Stimulated activated CD8-positive, alpha-beta memory T cell treated with anti-CD3 and anti-CD28 coated beads, Interleukin-7, amount 100 ng/mL, for 4 hours (primary cell): Measurements from ENCODE around the gene UBE2Q2.
"Not testable (repeated sequence)": the region's sequence is repeated elsewhere in the genome, so short reads cannot be mapped to it uniquely, and the experiment has no call there.

Experiments
- DNase-seq, 2 donors: peaks; one replicate each; pipeline ENCODE4 v3.0.0-alpha.2; 2020; ENCODE audit warnings: low read depth in 2 of 2

The UBE2Q2 gene

DNA sequence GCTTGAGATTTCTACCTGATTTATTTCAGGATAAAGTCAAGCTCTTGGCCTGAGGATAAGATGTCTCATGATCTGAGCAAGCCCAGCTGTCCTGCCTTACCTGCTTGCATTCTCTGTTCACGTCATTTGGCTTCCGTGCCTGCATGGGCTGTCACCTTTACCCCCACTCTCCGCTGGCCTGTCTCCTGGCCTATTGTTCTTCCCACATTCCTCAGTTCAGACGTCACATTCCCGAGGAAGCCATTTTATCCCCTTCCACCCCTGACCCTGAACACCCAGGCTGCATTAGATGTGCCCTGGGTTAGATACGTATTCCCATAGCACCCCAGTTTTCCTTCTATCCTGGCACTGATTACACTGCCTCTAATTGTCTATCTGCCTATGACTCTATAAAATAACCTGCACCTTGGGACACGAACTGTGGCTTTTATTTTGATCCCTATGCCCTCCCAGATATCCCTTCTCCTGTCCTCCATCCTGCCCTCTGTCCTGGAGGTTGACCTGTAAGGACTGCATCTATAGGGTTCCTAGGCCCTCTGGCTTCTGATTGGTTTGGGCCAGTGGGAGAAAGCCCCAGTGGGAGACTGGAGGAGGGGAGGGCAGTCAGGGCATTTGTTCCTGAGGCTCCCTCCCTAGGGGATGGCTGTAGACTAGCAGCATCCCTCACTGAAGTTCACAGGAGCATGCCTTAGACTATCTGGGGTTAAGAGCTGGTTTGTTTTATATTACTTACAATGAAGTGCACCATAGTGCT is 19.2 kb upstream of the UBE2Q2 start:
- DNase-seq, result no peak

DNA sequence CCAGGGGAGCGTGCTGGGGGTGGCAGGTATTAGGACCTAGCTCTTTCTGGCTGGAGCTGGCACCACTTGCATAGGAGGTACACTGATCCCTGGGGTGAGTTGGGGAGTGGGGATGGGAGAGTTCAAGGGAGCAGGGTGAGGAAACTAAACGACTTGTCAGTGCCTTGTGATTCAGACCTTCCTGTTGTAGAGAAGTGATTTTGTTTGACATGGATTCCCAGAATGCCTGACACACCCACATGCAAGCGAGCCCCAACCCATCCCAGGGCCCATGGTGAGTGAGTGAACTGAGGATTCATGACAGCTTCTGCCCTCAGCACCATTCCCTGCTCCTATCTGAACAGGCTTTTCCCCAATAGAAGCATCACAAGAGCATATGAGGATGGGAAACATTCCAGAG is 15.6 kb upstream of the UBE2Q2 start:
- DNase-seq, result no peak

DNA sequence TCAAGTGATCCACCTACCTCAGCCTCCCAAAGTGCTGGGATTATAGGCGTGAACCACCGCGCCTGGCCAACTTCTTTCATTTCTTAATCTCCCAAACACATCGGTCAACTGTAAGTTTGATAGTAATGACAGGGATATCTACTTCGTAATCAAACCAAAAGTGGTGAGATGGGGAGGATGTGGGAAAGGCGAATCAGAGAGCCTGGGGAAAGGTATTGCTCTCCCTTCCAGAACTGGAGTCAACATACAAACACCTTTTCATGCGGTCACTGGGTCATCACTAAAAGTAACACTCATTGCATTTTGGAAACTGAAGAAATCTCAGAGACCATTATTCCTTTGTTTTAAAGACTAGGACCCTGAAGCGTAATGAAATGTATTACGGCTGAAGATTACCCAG is 14.8 kb upstream of the UBE2Q2 start:
- no peak for DNase-seq

DNA sequence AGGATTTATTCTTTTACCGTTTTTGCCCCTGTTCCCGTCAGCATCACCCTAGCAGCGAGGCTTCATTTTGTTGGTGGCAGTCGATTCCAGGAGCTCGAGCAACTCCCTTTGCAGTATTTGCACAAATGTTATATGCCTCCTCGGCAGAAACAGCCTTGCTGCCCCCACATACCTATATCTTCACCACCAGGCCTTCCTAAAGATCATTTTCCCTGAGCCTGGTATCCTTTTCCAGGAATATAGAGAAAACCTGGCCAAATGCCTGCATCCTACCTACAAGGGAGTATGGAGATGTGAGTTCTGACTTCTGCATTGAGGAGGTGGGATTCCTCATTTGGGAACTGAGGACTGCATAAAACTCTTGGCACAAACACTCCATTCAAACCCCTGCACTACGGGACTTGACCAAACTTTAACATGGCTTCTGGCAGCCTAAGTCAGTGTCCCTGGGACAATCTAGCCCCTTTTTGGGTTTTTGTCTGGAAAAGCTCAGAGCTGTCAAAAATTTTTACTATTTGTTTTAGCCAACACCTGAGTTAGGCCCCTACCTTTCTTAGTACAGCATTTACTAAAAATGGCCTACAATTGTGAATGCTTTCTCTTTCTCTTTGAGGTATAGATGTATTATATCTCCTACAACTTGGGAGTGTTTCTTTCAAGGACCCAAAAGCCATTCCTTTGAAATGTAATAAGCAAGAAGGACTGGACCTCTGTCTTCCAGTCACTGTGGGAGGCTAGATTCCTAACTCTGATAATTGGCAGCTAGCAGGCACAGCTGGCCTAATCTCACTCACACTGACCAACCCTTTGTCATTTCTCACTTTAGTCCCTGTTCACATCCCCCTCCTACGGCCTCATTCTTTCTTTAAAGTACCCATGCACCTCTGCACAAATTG is 12.1 kb upstream of the UBE2Q2 start:
- DNase-seq, result no peak

DNA sequence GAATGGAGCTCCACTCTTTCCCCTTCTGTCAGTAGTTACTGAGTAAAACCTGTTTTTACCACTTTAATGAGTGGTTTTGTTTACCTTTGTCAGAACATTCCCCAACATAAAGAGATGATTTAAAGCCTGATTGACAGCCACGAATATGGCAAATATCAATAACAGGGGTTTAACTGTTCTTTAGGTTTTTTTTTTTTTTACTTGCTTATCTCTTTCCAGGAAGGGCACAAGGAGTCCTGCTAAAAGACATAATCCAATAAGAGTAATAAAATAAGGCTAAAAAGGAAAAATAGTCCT is 11.5 kb upstream of the UBE2Q2 start:
- DNase-seq, result no peak

DNA sequence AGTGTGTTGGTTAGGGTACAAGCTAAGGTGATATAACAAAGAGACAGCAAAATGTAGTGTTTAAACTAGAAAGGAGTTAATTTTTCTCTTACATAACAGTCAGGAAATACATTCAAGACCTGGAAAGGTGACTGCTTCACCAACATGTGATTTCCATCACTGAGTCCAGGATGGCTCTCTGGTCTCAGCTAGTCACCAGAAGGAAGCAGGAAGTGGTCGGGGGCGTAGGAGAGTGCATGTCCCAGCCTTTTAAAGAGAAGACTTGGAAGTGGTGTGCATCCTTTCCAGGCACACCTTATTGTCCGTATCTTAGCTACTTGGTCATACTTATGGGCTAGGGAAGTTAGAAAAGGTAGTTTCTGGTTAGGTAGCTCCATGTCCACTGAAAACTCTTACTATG is 11.1 kb upstream of the UBE2Q2 start:
- no peak for DNase-seq

DNA sequence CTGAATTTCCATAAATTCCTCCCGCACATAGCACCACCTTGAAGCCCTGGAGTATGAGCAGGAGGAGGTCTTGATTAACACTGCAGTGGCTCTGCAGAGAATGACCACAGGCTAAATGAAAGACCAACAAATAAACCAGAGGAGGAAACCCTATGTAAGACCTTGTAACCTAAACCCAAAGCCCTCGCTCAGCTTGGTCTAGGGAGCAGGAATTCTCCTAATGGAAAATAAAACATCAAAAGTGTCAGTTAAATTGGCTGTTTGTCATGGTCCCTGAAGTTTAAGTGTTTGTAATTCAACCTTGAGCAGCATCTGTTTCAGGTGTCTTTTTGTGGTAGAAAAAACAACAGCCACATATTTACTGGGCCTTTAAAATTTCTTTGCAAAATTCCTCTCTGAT is 9.2 kb upstream of the UBE2Q2 start:
- DNase-seq, result no peak

DNA sequence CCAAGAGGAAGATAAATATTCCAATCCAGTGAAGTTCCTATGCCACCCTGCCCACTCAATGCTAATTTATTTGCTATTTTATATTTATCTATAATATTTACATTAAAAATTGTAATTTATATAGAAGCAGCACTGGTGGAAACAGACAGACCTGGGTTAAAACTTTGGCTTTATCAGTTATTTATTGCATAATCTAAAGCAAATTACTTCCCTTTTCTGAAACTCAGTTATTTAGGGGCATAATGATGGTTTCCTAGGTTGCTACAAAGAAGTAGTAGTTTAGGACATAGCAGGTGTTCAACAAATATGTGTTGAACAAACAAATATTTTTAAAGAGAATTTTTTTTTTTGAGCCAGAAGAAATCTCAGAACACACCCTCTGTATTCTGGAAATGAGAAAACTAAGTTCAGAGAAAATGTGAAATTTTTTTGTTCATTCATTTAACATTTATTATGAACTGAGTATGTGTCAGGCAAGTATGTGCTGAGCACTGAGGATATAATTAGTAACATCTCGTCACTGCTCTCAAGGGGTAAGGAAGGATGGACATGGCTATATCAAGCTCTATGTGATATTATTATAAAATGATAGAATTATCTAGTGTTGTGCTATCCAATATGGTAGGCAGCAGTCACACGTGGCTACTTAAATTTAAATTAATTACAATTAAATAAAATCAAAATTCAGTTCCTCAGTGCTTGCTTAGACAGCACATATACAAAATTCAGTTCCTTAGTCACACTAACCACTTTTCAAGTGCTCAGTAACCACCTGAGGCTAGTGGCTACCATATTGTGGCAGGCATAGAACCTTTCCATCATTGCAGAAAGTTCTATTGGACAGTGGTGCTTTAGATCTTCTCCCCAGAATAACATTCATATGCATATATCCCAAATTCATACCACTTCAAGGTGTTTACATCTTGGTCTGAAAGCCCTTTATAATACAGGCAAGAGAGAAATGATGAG is 7.0 kb upstream of the UBE2Q2 start:
- no peak for DNase-seq

DNA sequence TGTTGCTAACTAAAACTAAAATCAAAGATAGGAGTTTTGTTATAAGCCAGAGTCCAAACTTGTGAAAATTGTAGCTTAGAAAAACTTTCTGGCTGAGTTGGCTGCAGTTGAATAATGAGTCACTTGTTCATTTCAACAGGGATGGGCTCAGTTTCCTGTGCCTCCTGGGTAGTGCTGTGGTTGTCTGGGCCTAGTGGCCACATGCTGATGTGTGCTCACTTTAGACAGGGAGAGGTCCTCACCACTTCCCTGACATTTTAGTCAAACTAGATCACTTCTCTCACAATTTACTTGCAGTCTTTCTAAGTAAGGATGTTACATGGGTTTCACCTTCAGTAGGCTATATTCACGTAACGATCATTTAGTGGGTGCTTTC is 6.3 kb upstream of the UBE2Q2 start:
- peak; percentile 19 to 28 for DNase-seq

DNA sequence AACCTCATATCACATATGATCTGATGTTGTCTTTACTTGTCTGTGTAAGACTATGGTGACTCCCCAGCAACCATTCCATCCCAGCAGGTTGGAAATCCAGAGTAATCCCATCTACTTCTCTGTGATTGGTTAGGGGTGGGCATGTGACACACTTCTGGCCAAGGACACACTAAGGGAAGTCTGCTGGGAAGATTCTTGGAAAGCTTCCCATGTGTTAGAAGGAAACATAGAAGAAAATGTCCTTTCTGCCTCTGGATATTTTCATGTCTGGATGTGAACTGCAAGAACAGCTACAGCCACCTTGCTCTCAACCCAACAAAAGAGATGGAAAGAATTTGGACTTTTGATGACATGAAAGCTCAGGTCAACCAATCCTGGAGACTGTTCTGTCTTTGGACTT is 2.6 kb upstream of the UBE2Q2 start:
- no peak for DNase-seq

DNA sequence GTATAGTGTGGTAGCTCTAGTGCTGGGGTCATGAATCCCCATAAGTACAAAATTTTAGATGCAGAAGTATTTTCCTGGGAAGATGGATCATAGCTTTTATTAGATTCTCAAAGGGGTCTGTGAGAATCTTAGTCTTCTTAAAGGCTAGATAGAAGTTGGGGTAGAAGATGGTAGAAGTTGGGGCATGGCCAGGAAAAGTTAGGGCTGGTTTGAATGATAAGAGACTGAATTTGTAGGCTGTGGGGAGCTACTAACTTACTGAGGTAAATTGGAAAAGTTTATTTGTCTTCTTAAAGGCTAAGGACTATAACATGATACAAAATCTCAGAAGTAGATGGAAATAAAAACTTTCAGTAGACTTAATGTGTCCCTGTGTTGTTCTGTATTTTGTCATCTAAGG is 1.6 kb upstream of the UBE2Q2 start:
- no peak for DNase-seq

DNA sequence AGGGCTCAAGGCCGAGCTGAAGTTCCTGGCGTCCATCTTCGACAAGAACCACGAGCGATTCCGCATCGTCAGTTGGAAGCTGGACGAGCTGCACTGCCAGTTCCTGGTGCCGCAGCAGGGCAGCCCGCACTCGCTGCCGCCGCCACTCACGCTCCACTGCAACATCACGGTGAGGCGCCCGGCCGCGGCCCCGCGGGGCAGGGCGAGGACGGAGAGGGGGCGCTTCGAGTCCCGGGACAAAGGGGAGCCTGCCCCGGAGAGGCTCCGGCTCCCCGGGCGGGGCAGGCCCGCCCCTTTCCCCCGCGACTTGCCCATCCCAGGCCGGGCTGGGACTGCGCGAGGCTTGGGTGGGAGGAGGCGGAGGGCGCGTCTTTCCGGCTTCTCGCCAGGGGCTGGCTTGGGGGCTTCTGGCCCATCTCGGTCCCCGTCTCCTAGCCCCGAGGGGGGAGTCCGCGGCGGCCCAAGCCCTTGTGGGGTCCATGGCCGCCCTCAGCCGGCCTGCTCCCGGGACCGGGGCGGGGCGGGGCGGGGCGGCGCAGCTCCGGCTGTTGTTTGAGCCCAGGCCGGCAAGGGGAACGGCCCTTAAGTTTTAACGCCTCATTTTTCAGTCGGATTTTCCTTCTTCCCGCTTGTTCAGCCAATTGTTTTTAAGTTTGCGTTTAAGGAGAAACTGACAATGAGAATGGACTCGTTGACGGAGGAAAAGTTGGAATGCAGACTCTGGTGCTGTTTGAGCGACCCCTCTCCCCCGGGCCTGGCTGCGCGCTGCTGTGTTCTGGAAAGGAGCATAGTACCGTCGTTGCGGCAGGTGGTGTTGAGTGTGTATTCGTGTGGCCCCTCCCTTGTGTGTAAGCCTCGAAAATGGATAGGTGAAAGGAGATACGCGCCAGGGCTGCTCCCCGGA is 683 bp downstream of the UBE2Q2 start:
- DNase-seq, result peak; percentile 10 to 43

DNA sequence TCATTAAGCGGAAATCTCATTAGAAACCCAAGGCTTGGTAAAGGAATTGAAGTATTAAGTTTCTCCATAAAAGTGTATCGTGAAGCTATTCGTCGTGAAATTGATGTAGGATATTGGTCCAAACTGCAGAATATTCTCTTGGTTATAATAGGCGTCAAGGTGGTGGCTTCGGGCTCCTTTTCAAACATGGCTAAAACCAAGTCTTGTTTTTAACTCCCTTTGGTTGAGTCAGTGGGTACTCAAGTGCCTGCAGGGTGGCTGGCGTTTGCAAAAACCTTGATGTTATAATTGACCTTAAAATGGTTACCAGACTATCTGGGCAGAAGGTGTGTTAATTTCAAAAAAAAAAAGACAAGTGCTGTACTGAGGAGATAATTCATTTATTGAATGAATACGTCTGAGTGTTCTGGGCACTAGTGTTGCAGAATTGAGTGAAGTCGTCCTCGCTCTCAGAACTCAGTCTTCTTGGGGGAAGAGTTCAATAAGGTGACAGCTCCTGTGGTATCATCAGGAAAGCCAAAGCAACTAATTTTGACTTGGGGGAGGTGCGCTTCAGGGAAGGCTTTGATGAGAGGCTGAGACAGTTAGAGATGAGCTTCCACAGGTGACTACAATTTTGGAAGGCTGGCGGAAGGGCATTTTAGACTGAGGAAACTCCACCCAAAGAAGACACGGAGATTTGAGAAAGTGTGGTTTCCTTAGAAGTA is 1.5 kb downstream of the UBE2Q2 start:
- no peak for DNase-seq

DNA sequence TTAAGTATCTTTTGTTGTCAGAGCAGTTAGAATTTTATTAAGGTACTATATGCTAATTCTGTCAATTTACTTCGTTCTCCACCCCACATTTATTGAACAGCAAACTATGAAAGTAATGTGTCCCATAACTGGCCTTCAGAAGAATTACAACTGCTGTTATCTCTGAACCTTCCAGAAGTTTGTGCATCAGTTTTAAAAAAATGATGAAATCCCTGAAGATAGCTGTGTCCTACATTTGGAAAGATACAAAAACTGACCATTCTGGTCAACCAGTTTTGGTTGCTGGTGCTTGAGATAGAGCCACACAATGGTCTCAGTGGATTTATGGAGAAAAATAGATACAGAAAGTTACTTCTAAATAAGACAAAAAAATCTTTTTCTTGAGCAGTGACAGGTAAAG is 5.9 kb downstream of the UBE2Q2 start:
- no peak for DNase-seq

DNA sequence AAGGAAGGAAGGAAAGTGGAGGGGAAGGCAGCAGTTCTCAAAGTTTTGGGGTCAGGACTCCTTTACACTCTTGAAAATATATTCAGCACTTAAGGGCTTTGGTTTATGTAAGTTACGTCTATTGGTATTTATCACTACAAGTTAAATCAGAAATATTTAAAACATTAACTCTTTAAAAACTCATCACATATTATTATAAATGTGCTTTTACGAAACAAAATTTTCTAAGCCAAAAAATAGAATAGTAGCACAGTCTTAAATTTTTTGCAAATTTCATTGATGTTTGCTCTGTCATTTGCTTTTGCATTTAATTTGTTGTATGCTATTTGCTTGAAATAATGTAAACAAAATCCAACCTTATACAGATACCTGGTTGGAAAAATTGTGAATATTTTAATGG is 7.5 kb downstream of the UBE2Q2 start:
- no peak for DNase-seq

DNA sequence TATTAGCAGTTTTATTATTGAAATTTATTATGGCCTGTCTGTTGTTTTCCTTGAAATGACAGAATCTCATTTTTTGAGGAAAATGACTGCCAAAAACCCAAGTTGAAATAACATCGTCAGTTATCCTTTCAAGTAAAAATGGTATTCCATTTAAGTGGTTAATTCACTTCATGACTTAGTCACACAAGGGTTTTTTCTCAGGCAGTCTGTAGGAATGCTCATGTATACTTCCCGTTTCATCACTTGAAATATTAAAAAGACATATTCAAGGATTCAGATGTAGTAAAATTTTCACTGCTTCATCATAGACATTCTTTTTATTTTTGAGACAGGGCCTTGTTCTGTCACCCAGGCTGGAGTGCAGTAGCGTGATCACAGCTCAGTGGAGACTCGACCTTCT is 8.3 kb downstream of the UBE2Q2 start:
- not testable (repeated sequence) for DNase-seq

DNA sequence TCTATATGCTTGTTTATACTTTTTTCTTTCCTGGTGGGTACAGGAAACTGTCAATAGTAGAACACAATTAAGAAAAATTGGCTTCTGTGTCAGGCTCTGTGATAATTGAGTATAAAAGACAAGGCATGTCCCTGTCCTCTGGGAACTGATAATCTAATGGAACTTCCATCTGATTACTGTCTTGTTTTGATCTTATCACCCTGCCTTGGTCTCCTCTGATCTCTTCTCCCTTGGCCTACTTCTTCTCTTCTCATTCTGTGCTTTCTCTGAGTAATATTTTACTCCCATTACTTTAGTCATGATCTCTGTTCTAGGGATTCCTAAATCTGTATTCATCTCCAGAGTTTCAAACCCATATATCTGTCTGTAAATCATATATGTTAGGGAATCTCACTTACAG is 14.6 kb downstream of the UBE2Q2 start:
- DNase-seq, result no peak

DNA sequence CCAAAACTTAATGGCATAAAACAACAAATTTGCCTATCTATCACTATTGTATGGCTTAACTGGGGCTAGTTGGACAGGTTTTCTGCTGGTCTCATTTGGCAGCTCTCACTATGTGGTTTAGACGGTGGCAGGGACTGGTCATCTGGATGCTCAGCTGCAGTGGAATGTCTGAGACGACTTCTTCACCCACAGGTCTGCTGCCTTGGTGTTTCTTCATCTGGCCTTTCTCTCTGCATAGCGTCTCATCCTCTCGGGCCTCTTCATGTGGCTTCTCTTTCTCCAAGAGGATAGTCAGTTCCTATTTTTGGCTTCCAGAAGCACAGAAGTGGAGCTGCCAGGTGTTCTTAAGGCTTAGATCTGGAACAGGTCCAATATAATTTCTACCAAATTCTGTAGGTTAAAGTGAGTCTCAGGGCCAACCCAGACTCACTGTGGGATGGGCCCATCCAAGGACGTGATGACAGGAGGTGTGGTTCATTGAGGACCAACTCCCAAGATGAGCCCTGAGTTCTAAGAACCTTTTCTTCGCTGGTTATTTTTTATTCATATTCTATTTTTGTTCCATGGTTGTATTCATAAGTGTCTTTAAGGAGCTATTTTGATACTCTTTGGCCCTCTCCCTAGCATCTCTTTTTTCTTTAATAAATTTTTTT is 18.6 kb downstream of the UBE2Q2 start:
- DNase-seq, result no peak

DNA sequence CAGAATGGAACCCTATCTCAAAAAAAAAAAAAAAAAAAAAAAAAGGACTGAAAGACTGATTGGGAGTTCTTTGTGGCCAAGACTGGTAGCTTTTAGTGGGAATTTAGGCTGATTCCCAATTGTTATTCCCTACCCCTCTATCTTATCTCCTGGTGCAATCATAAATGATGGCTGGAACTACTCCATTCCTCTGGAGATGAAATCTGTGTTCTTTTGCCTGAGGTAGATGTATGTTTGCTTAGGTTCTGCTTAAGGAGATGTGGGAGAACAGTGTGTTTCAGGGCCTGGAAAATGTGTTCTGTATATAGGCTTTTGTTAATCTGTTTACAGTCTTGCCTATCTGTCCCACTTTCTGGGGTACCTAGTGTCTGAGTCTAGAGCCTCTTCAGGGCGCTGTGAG is 19.5 kb downstream of the UBE2Q2 start:
- DNase-seq, result no peak
